GM06990 (cell line): Measurements from ENCODE around the gene C1GALT1.

ENCODE experiments used
- DNase-seq: peaks from one replicate; pipeline ENCODE4 v3.0.0-alpha.2; 2011; ENCODE audit not compliant: insufficient read length; ENCODE audit errors: extremely low read depth
- H3K27me3 ChIP-seq: replicated peaks from 2 replicates; pipeline ENCODE4 v1.6.0; 2011; ENCODE audit warnings: low read length; ENCODE audit not compliant: control insufficient read depth, insufficient read depth
- H3K36me3 ChIP-seq: 2 replicates; pipeline ENCODE4 v1.5.1; 2011; ENCODE audit warnings: low read length; ENCODE audit not compliant: control insufficient read depth, insufficient read depth
- H3K4me3 ChIP-seq: replicated peaks from 2 replicates; pipeline ENCODE4 v1.5.1; 2011; ENCODE audit warnings: low read depth, mild to moderate bottlenecking, control low read depth, low read length
- CTCF ChIP-seq: IDR thresholded peaks from 2 replicates; pipeline ENCODE4 v1.5.1; 2011; ENCODE audit warnings: low read length, control low read depth, mild to moderate bottlenecking, inconsistent platforms; ENCODE audit not compliant: insufficient read depth, poor library complexity, severe bottlenecking

The C1GALT1 gene

GRCh38 chr7:7156663-7157062, 25.7 kb upstream of the C1GALT1 start:
- no peak for DNase-seq
- no peak for TF ChIP-seq CTCF
- H3K4me3 ChIP-seq, result no peak overlapping the region

GRCh38 chr7:7157177-7157886, 25.0 kb upstream of the C1GALT1 start:
- H3K27me3 ChIP-seq, result no peaks in the 10 kb centered on the region
- no peaks in the 10 kb centered on the region for H3K36me3 ChIP-seq
- no peak for DNase-seq
- H3K4me3 ChIP-seq, result peak overlapping the region; percentile 43
- no peak for TF ChIP-seq CTCF

More at GRCh38 chr7:7156663-7157062, 25.7 kb upstream of the C1GALT1 start:
- Histone ChIP-seq H3K36me3 (no peaks in the 10 kb centered on the region), H3K27me3 (no peaks in the 10 kb centered on the region)

- H3K27me3 ChIP-seq, result no peaks in the 10 kb centered on the region
- no peaks in the 10 kb centered on the region for H3K36me3 ChIP-seq
- peak overlapping the region; percentile 43 for H3K4me3 ChIP-seq
- TF ChIP-seq CTCF, result no peak
- DNase-seq, result no peak
These were observed 24.5 kb upstream of the C1GALT1 start for GRCh38 chr7:7157887-7158271.

GRCh38 chr7:7159063-7159658, 23.2 kb upstream of the C1GALT1 start:
- H3K36me3 ChIP-seq, result no peaks in the 10 kb centered on the region
- no peaks in the 10 kb centered on the region for H3K27me3 ChIP-seq
- no peak for TF ChIP-seq CTCF
- H3K4me3 ChIP-seq, result peak overlapping the region; percentile 43
- DNase-seq, result no peak

GRCh38 chr7:7164591-7164990, 17.8 kb upstream of the C1GALT1 start:
- no peak for DNase-seq
- Histone ChIP-seq H3K36me3 (no peaks in the 10 kb centered on the region), H3K4me3 (no peak overlapping the region), H3K27me3 (no peaks in the 10 kb centered on the region)
- no peak for TF ChIP-seq CTCF
